ENCODE measurements around the gene WDPCP.
"Not testable (repeated sequence)": the region's sequence is repeated elsewhere in the genome, so short reads cannot be mapped to it uniquely, and the experiment has no call there.

WDPCP gene

GRCh38 chr2:63092401-63092800 is 495.9 kb downstream of the WDPCP start:
- no peak for DNase-seq

GRCh38 chr2:63086687-63087086 is 501.6 kb downstream of the WDPCP start:
- no peak for DNase-seq

- no peak for DNase-seq
Observed at GRCh38 chr2:63081404-63081803, 506.9 kb downstream of the WDPCP start.

- DNase-seq = peak; percentile 37
Observed at GRCh38 chr2:63078852-63079606, 509.2 kb downstream of the WDPCP start.

- DNase-seq = not testable (repeated sequence)
Observed at GRCh38 chr2:63074399-63074798, 513.9 kb downstream of the WDPCP start.

GRCh38 chr2:63073994-63074393 is 514.3 kb downstream of the WDPCP start:
- no peak for DNase-seq

- no peak for DNase-seq
Observed at GRCh38 chr2:63071664-63072063, 516.6 kb downstream of the WDPCP start.
